ENCODE data around the gene ALKAL2. TPM values are rescaled to one million over a fixed set of nuclear protein-coding genes. Genes with fewer than 3 reads are reported as not detected.

The ALKAL2 gene
- total and polyA plus RNA-seq, 2 donors (not counting 3 experiments of a cell fraction or from before 2014, with no cell fraction given), result not detected

DNA sequence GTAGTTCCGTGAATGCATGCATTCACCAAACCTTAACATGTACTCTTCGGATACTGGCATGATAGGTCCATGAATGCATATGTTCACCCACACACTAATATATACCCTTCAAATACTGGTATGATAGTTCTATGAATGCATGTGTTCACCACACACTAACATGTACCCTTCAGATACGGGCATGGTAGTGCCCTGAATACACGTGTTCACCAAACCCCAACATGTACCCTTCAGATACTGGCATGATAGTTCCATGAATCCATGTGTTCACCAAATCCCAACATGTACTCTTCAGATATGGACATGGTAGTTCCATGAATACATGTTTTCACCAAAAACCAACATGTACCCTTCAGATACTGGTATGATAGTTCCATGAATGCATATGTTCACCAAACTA lies 48.5 kb upstream of the ALKAL2 start:
- BruUV-seq (replicated peaks), result no TSS peak
- Histone ChIP-seq H3K36me3 (ENCODE audit: control insufficient read depth in 2 of 2, extremely low read depth in 1 of 2, insufficient read depth in 2 of 2, low read length in 2 of 2) (no peaks in the 10 kb centered on the region), H3K4me3 (replicated peaks in 1 of 3; ENCODE audit: insufficient read depth in 1 of 3, low read depth in 1 of 3, low read length in 3 of 3) (no peak overlapping the region), H3K27me3 (ENCODE audit: control insufficient read depth in 2 of 2, insufficient read depth in 2 of 2, low read length in 2 of 2) (no peaks in the 10 kb centered on the region), H3K4me2 (ENCODE audit: insufficient read depth, low read length) (no peak overlapping the region), H3K9ac (replicated peaks; ENCODE audit: extremely low read depth, insufficient read depth, low read length) (no peak overlapping the region), H3K27ac (ENCODE audit: insufficient read depth, low read depth, low read length) (no peak overlapping the region), H3K4me1 (ENCODE audit: control insufficient read depth, extremely low read depth, insufficient read depth, low read length) (no peaks in the 10 kb centered on the region), H2AFZ (ENCODE audit: low read depth, low read length) (no peak overlapping the region), H3K9me3 (replicated peaks; ENCODE audit: control insufficient read depth, insufficient read depth, low read length) (peaks cover under 1% of the 10 kb centered on the region), H4K20me1 (replicated peaks; ENCODE audit: control insufficient read depth, extremely low read depth, insufficient read depth, low read length) (no peaks in the 10 kb centered on the region), H3K9me1 (replicated peaks; ENCODE audit: control insufficient read depth, extremely low read depth, insufficient read depth, low read length) (no peaks in the 10 kb centered on the region), H3K79me2 (ENCODE audit: control insufficient read depth, insufficient read depth, low read length) (no peaks in the 10 kb centered on the region)
- CTCF ChIA-PET, result no interaction called here
- DNase-seq (ENCODE audit: low read depth, low spot score) (no peak), FAIRE-seq (no peak)
- dilution Hi-C loops (cut with MboI; ENCODE audit: extremely low pct_ligation_motif_present, low sequenced_read_pairs) (no loop called here), intact Hi-C loops (cut with micrococcal nuclease) (no loop called here)
- POLR2A ChIA-PET, result no interaction called here
- no peak for TF ChIP-seq FOS (IDR thresholded peaks at IDR 0.05; ENCODE audit: borderline replicate concordance, insufficient read depth, low read length)
- TF ChIP-seq JUN (IDR thresholded peaks at IDR 0.05; ENCODE audit: borderline replicate concordance, insufficient read depth, insufficient read length, low read depth), result no peak
- no peak for TF ChIP-seq MYC (IDR thresholded peaks at IDR 0.05; ENCODE audit: low read depth, low read length)
- TF ChIP-seq POLR2A (IDR thresholded peaks at IDR 0.05; ENCODE audit: low read depth, low read length), result no peak

DNA sequence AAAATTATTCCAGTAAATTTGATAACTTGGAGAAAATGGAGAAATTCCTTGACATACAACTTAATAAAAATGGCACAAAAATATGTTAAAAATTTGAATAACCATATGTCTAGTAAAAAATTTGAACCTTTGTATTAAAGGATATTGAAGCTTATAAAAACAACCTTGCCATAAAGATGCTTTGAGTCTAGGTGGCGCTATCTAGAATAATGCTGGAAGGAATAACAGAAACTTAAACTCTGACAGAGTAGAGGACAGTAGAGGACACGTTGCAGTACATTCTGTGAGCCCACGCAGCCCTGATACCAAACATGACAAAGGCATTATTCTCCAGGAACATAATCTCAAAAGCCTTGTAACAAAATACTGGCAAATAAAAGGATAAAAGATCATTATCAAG lies 44.7 kb upstream of the ALKAL2 start:
- DNase-seq (ENCODE audit: low read depth, low spot score) (no peak), FAIRE-seq (no peak)
- no peak overlapping the region for H3K4me2 ChIP-seq (ENCODE audit: insufficient read depth, low read length)
- H3K79me2 ChIP-seq (ENCODE audit: control insufficient read depth, insufficient read depth, low read length), result no peaks in the 10 kb centered on the region
- no peak overlapping the region for H3K27ac ChIP-seq (ENCODE audit: insufficient read depth, low read depth, low read length)
- no peak overlapping the region for H3K9ac ChIP-seq (replicated peaks; ENCODE audit: extremely low read depth, insufficient read depth, low read length)
- intact Hi-C loops (cut with micrococcal nuclease) (no loop called here), dilution Hi-C loops (cut with MboI; ENCODE audit: extremely low pct_ligation_motif_present, low sequenced_read_pairs) (no loop called here)
- no peak overlapping the region for H3K4me3 ChIP-seq (replicated peaks in 1 of 3; ENCODE audit: insufficient read depth in 1 of 3, low read depth in 1 of 3, low read length in 3 of 3)
- H2AFZ ChIP-seq (ENCODE audit: low read depth, low read length), result no peak overlapping the region
- H3K9me1 ChIP-seq (replicated peaks; ENCODE audit: control insufficient read depth, extremely low read depth, insufficient read depth, low read length), result no peaks in the 10 kb centered on the region
- H3K4me1 ChIP-seq (ENCODE audit: control insufficient read depth, extremely low read depth, insufficient read depth, low read length), result no peaks in the 10 kb centered on the region
- no peaks in the 10 kb centered on the region for H3K36me3 ChIP-seq (ENCODE audit: control insufficient read depth in 2 of 2, extremely low read depth in 1 of 2, insufficient read depth in 2 of 2, low read length in 2 of 2)
- no TSS peak for BruUV-seq (replicated peaks)
- peaks cover 3% of the 10 kb centered on the region for H3K9me3 ChIP-seq (replicated peaks; ENCODE audit: control insufficient read depth, insufficient read depth, low read length)
- POLR2A ChIA-PET, result no interaction called here
- TF ChIP-seq POLR2A (IDR thresholded peaks at IDR 0.05; ENCODE audit: low read depth, low read length) (no peak), JUN (IDR thresholded peaks at IDR 0.05; ENCODE audit: borderline replicate concordance, insufficient read depth, insufficient read length, low read depth) (no peak), CTCF (IDR thresholded peaks at IDR 0.05; ENCODE audit: extremely low read depth in 1 of 2, insufficient read depth in 1 of 2, low read depth in 1 of 2, low read length in 2 of 2) (no peak), MYC (IDR thresholded peaks at IDR 0.05; ENCODE audit: low read depth, low read length) (no peak), GATA2 (IDR thresholded peaks at IDR 0.05; ENCODE audit: insufficient read depth, insufficient read length, low read depth, low read length) (no peak), FOS (IDR thresholded peaks at IDR 0.05; ENCODE audit: borderline replicate concordance, insufficient read depth, low read length) (no peak), POLR2AphosphoS5 (IDR thresholded peaks at IDR 0.05; ENCODE audit: insufficient read depth, low read depth, low read length) (no peak), EZH2 (IDR thresholded peaks at IDR 0.05; ENCODE audit: borderline replicate concordance, low read depth, low read length, severe bottlenecking) (no peak)
- TF ChIP-seq, protein P1, sequence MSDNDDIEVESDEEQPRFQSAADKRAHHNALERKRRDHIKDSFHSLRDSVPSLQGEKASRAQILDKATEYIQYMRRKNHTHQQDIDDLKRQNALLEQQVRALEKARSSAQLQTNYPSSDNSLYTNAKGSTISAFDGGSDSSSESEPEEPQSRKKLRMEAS (IDR thresholded peaks at IDR 0.05; ENCODE audit: insufficient read depth, insufficient read length), result no peak
- CTCF ChIA-PET, result no interaction called here
- no peaks in the 10 kb centered on the region for H3K27me3 ChIP-seq (ENCODE audit: control insufficient read depth in 2 of 2, insufficient read depth in 2 of 2, low read length in 2 of 2)
- H4K20me1 ChIP-seq (replicated peaks; ENCODE audit: control insufficient read depth, extremely low read depth, insufficient read depth, low read length), result no peaks in the 10 kb centered on the region
